Panc1 (cell line): ENCODE data around the gene TMCO6.
"Not testable (repeated sequence)": the region's sequence is repeated elsewhere in the genome, so short reads cannot be mapped to it uniquely, and the experiment has no call there.

ENCODE experiments used
- POLR2AphosphoS5 ChIP-seq: IDR thresholded peaks from 2 replicates; pipeline ENCODE4 v1.6.1; 2012; ENCODE audit warnings: mild to moderate bottlenecking, low read depth, low read length, moderate library complexity
- TCF7L2 ChIP-seq: IDR thresholded peaks from 2 replicates; pipeline ENCODE4 v1.6.1; 2011; ENCODE audit warnings: mild to moderate bottlenecking, low read depth, low read length, inconsistent platforms
- TF ChIP-seq, protein P1 (sequence below): fragments of 450-650 bp; IDR thresholded peaks from 2 replicates; pipeline ENCODE4 v1.5.1; 2017; ENCODE audit warnings: mild to moderate bottlenecking
- TF ChIP-seq, protein P2 (sequence below), 2 experiments: IDR thresholded peaks; 2 replicates each; pipeline ENCODE4 v1.6.1; 2011 to 2012; ENCODE audit warnings: low read depth in 2 of 2, control low read depth in 1 of 2, low read length in 1 of 2, mild to moderate bottlenecking in 1 of 2, moderate library complexity in 1 of 2; ENCODE audit not compliant: insufficient read depth in 1 of 2

DNA sequence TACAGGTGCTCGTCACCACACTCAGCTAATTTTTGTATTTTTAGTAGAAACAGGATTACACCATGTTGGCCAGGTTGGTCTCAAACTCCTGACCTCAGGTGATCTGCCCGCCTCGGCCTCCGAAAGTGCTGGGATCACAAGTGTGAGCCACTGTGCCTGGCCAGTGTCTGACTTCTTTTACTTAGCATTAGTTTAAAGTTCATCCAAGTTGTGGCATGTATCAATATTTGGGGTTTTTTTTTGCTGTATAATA, 35.9 kb upstream of the TMCO6 start:
- TF ChIP-seq, protein P1, sequence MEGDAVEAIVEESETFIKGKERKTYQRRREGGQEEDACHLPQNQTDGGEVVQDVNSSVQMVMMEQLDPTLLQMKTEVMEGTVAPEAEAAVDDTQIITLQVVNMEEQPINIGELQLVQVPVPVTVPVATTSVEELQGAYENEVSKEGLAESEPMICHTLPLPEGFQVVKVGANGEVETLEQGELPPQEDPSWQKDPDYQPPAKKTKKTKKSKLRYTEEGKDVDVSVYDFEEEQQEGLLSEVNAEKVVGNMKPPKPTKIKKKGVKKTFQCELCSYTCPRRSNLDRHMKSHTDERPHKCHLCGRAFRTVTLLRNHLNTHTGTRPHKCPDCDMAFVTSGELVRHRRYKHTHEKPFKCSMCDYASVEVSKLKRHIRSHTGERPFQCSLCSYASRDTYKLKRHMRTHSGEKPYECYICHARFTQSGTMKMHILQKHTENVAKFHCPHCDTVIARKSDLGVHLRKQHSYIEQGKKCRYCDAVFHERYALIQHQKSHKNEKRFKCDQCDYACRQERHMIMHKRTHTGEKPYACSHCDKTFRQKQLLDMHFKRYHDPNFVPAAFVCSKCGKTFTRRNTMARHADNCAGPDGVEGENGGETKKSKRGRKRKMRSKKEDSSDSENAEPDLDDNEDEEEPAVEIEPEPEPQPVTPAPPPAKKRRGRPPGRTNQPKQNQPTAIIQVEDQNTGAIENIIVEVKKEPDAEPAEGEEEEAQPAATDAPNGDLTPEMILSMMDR = not testable (repeated sequence)
- TF ChIP-seq, protein P2, sequence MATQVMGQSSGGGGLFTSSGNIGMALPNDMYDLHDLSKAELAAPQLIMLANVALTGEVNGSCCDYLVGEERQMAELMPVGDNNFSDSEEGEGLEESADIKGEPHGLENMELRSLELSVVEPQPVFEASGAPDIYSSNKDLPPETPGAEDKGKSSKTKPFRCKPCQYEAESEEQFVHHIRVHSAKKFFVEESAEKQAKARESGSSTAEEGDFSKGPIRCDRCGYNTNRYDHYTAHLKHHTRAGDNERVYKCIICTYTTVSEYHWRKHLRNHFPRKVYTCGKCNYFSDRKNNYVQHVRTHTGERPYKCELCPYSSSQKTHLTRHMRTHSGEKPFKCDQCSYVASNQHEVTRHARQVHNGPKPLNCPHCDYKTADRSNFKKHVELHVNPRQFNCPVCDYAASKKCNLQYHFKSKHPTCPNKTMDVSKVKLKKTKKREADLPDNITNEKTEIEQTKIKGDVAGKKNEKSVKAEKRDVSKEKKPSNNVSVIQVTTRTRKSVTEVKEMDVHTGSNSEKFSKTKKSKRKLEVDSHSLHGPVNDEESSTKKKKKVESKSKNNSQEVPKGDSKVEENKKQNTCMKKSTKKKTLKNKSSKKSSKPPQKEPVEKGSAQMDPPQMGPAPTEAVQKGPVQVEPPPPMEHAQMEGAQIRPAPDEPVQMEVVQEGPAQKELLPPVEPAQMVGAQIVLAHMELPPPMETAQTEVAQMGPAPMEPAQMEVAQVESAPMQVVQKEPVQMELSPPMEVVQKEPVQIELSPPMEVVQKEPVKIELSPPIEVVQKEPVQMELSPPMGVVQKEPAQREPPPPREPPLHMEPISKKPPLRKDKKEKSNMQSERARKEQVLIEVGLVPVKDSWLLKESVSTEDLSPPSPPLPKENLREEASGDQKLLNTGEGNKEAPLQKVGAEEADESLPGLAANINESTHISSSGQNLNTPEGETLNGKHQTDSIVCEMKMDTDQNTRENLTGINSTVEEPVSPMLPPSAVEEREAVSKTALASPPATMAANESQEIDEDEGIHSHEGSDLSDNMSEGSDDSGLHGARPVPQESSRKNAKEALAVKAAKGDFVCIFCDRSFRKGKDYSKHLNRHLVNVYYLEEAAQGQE (IDR thresholded peaks at IDR 0.05; ENCODE audit: insufficient read depth in 1 of 2, low read depth in 2 of 2, low read length in 1 of 2) = not testable (repeated sequence)
- TF ChIP-seq TCF7L2, POLR2AphosphoS5: not testable (repeated sequence)
